ENCODE data around the gene ACTL9. TPM values are rescaled to one million over a fixed set of nuclear protein-coding genes. Genes with fewer than 3 reads are reported as not detected.

The ACTL9 gene
- total and polyA plus RNA-seq, 10 of the 15 experiments (the other 5 are each of a cell fraction or from before 2014, with no cell fraction given), result not detected

DNA sequence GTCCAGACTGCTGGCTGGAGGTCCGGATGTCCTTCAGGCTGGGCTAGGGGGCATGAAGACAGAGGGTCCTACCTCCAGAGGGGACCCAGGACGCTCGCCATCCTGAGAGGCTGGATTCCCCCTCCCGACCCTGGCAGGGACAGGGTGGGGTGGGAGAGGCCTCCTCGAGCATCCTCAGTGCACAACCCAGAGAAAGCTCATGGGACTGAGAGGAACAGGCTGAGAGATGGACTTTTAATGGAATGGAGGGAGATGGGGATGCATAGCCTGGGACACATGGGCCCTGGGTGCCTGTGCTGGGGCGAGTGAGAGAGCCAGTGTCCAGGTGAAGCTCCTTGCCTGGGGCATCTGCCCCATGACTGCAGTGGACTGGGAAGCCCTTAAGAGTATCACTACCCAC lies 3.1 kb downstream of the ACTL9 start (continued):
- no peak for TF ChIP-seq REST (IDR thresholded peaks at IDR 0.05; ENCODE audit: low read depth, low read length)
- no peak for TF ChIP-seq MYC (IDR thresholded peaks at IDR 0.05; ENCODE audit: insufficient read depth, insufficient read length, insufficient replicate concordance, low read length, severe bottlenecking)
- TF ChIP-seq POLR2A (IDR thresholded peaks at IDR 0.05; ENCODE audit: low read depth, low read length), result no peak
- no peak for TF ChIP-seq SREBF1 (IDR thresholded peaks at IDR 0.05; ENCODE audit: low read length)
- no peak for TF ChIP-seq MEF2B (IDR thresholded peaks at IDR 0.05; ENCODE audit: partially characterized antibody, poor library complexity, severe bottlenecking)

DNA sequence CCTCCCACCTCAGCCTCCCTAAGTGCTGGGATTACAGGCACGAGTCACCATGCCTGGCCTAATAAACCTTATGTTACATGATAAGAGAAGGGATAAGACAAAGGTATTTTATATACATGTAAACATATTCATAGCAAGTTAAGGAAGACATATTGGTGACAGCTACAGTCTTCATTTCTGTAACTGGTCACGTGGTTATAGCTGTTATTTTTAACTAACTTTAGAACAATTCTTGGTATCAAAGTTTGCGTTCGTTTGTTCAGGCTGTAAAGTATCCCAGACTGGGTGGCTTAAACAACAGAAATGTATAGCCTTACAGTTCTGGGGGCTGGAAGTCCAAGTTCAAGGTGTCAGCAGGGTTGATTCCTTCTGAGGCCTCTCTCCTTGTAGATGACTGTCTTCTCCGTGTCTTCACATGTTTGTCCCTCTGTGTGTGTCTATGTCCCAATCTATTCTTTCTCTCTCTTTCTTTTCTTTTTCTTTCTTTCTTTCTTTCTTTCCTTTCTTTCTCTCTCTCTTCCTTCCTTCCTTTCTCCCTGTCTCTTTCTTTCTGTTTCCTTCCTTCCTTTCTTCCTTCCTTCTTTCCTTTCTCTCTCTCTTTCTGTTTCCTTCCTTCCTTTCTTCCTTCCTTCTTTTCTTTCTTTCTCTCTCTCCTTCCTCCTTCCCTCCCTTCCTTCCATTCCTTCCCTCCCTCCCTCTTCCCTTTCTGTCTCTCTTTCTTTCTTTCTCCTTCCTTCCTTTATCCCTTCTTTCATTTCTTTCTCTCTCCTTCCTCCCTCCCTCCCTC lies 7.6 kb downstream of the ACTL9 start:
- FAIRE-seq, result no peak
- Histone ChIP-seq H3K4me2 (ENCODE audit: control insufficient read depth, insufficient read depth) (no peak overlapping the region), H3K9ac (ENCODE audit: control insufficient read depth, insufficient read depth, low read length) (no peak overlapping the region), H3K79me2 (ENCODE audit: control insufficient read depth, insufficient read depth, low read length) (no peaks in the 10 kb centered on the region), H3K27ac (ENCODE audit: control insufficient read depth, insufficient read depth) (no peak overlapping the region), H3K27me3 (replicated peaks in 1 of 2; ENCODE audit: control insufficient read depth in 2 of 2, insufficient read depth in 2 of 2, low read length in 1 of 2) (no peaks in the 10 kb centered on the region), H2AFZ (ENCODE audit: control insufficient read depth, low read depth, low read length) (no peak overlapping the region), H3K36me3 (ENCODE audit: control insufficient read depth in 2 of 2, insufficient read depth in 2 of 2, low read length in 1 of 2) (no peaks in the 10 kb centered on the region), H3K4me1 (ENCODE audit: control insufficient read depth, insufficient read depth, low read length) (no peaks in the 10 kb centered on the region), H4K20me1 (ENCODE audit: control insufficient read depth, insufficient read depth) (no peaks in the 10 kb centered on the region), H3K4me3 (no peak overlapping the region), H3K9me3 (replicated peaks; ENCODE audit: control insufficient read depth, insufficient read depth, low read length) (no peaks in the 10 kb centered on the region)
- ChIA-PET POLR2A (no interaction called here), RAD21 (ENCODE audit: unreplicated experiment) (no interaction called here), CTCF (interaction anchor here (1.1 kb wide), 1 partner anchor 36 kb away, joined by 3 read pairs; no protein-coding TSS in a partner anchor), SMC1A (ENCODE audit: uncharacterized antibody, unreplicated experiment) (interaction anchor here (0.6 to 1.5 kb wide), 2 partner anchors 77 to 114 kb away, joined by 3 read pairs; no protein-coding TSS in a partner anchor)
- in situ Hi-C loops (cut with MboI) (no loop called here), intact Hi-C loops (cut with micrococcal nuclease; ENCODE audit: unreplicated experiment) (no loop called here)
- no peak for DNase-seq (ENCODE audit: low read depth, low spot score)
- 0% methylated on average over 5 of the region's 5 CpGs for WGBS (ENCODE audit: insufficient coverage, insufficient replicate concordance, low lambda C conversion rate, missing lambda C conversion rate)
- BruUV-seq (replicated peaks), result no TSS peak
- no peak for ATAC-seq
- TF ChIP-seq SUPT20H (IDR thresholded peaks at IDR 0.05; ENCODE audit: borderline replicate concordance, control insufficient read depth, low read depth, low read length), result no peak
- no peak for TF ChIP-seq PAX8 (IDR thresholded peaks at IDR 0.05)
- TF ChIP-seq ZNF384 (IDR thresholded peaks at IDR 0.05; ENCODE audit: borderline replicate concordance, low read depth, low read length), result no peak
- TF ChIP-seq CHD4 (IDR thresholded peaks at IDR 0.05), result no peak
- TF ChIP-seq PML (IDR thresholded peaks at IDR 0.05; ENCODE audit: low read length), result no peak
- TF ChIP-seq NBN (IDR thresholded peaks at IDR 0.05), result no peak
- TF ChIP-seq FOS (IDR thresholded peaks at IDR 0.05; ENCODE audit: borderline replicate concordance, extremely low read depth, insufficient read length), result no peak
- no peak for TF ChIP-seq BCL11A (IDR thresholded peaks at IDR 0.05; ENCODE audit: low read depth, low read length)
- TF ChIP-seq PRDM15 (CRISPR knock-in tag; IDR thresholded peaks at IDR 0.05), result no peak
- TF ChIP-seq MXI1 (IDR thresholded peaks at IDR 0.05; ENCODE audit: low read depth, low read length), result no peak
- TF ChIP-seq CHD1 (IDR thresholded peaks at IDR 0.05; ENCODE audit: low read depth, low read length), result no peak
- no peak for TF ChIP-seq SUZ12 (IDR thresholded peaks at IDR 0.05; ENCODE audit: unreplicated experiment)

All from GM12878 (cell line).